Peyer's patch (tissue), 4 donors: Measurements from ENCODE around the gene EIF4EBP3. TPM values are rescaled to one million over a fixed set of nuclear protein-coding genes. Genes with fewer than 3 reads are reported as not detected.

Source experiments
- DNase-seq, 3 donors: peaks; one replicate each; pipeline ENCODE4 v3.0.0-alpha.2; 2017 to 2019
- H3K27ac ChIP-seq, 4 donors: fragments of 200-600 bp; sonication (generic); one replicate each; pipeline ENCODE4 v1.5.1; 2016 to 2019
- H3K27me3 ChIP-seq, 2 donors: fragments of 200-600 bp; sonication (generic); one replicate each; pipeline ENCODE4 v1.5.1; 2019
- H3K36me3 ChIP-seq, 3 donors: fragments of 200-600 bp; sonication (generic); one replicate each; pipeline ENCODE4 v1.5.1; 2016 to 2019
- H3K4me1 ChIP-seq, 4 donors: fragments of 200-600 bp; sonication (generic); one replicate each; pipeline ENCODE4 v1.5.1; 2016 to 2019
- H3K4me3 ChIP-seq, 4 donors: fragments of 200-600 bp; sonication (generic); 1 replicate in 3 of 4; 2 replicates in 1 of 4; pipeline ENCODE4 v1.5.1; 2016 to 2019; ENCODE audit warnings: mild to moderate bottlenecking in 1 of 4
- H3K9me3 ChIP-seq, 4 donors: fragments of 200-600 bp; sonication (generic); one replicate each; pipeline ENCODE4 v1.5.1; 2016 to 2019; ENCODE audit warnings: mild to moderate bottlenecking in 1 of 4
- CTCF ChIP-seq, 6 experiments: fragments of 450-650 bp in 4 of 6; fragments of 200-600 bp in 2 of 6; sonication (generic) in 1 of 6; IDR thresholded peaks; one replicate each; pipeline ENCODE4 v1.5.1; 2017 to 2019; ENCODE audit warnings: antibody characterized with exemption in 6 of 6, mild to moderate bottlenecking in 3 of 6, moderate library complexity in 1 of 6
- POLR2A ChIP-seq, 2 donors: fragments of 450-650 bp; IDR thresholded peaks; one replicate each; pipeline ENCODE4 v1.5.1; 2017; ENCODE audit warnings: antibody characterized with exemption in 2 of 2, mild to moderate bottlenecking in 2 of 2, moderate library complexity in 2 of 2
- total RNA-seq, 4 donors: library from RNA; depleted of rRNA; stranded (reverse); fragments of >200 nt; gene quantifications; one replicate each; pipeline ENCODE4 v1.1.0, GENCODE V29; 2016

Gene EIF4EBP3
- total RNA-seq, 4 donors from 2014 or later = 32.4 to 46.1 (median 32.9) TPM; not detected in 1

- Histone ChIP-seq H3K4me3 (no peak overlapping the region), H3K36me3 (peaks cover 0 to 36% (median 0%) of the 10 kb centered on the region in 3 donors), H3K27ac (peak overlapping the region in 1 of 4 donors; percentile 11), H3K4me1 (peaks cover 0 to 32% (median 11%) of the 10 kb centered on the region in 4 donors), H3K9me3 (no peaks in the 10 kb centered on the region), H3K27me3 (no peaks in the 10 kb centered on the region)
- TF ChIP-seq CTCF (IDR thresholded peaks at IDR 0.05) (no peak), POLR2A (IDR thresholded peaks at IDR 0.05) (no peak)
- no peak for DNase-seq
Observed at GRCh38 chr5:140553657-140554056, 6.2 kb downstream of the EIF4EBP3 start.

DNA sequence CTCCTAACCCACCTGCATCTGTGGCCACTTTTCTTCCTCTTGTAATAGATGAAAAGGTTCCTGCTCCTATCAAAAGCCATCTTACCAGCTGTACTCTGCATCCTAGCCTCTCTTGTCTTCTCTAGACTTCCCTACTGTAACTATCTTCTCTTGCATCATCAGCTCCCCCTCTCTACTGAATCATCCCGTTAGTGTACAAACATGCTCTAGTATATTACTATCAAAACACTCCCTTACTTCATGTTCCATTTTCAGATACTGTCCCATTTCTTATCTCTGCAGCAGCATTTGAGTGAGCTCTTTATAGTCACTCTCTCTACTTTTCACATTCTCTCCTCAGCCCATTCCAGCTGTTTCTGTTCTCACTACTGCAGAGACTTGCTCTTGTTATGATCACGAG, 7.0 kb downstream of the EIF4EBP3 start:
- Histone ChIP-seq H3K36me3 (peaks cover 0 to 36% (median 0%) of the 10 kb centered on the region in 3 donors), H3K9me3 (no peaks in the 10 kb centered on the region), H3K4me1 (peaks cover 0 to 24% (median 7%) of the 10 kb centered on the region in 4 donors), H3K4me3 (no peak overlapping the region), H3K27me3 (no peaks in the 10 kb centered on the region), H3K27ac (no peak overlapping the region)
- peak in 1 of 3 donors; percentile 8 for DNase-seq
- no peak for TF ChIP-seq POLR2A (IDR thresholded peaks at IDR 0.05)

DNA sequence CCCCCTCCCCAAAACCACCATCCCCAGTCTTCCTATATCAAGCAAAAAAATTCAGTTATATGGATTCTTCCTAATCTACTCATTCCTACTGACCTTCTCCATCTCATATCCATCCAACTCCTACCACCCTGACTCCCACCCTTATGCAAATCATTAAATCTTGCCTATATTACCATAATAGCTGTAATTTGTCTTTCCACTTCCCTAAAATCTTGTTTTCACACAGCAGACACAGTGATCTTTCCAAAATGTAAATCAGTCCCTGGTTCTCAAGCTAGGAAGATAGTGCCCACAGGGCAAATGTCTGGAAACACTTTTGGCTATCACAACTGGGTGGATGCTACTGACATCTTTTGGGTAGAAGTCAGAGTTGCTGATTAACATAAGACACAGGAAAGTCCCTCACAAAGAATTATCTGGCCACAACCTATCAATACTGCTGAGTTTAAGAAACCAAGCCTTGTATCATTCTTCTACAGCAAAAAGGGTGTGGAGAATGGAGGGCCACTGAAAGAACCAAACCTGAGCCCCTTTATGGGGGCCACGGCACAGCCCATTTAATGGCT, 8.4 kb downstream of the EIF4EBP3 start:
- H3K9me3 ChIP-seq = no peaks in the 10 kb centered on the region
- H3K27me3 ChIP-seq = no peaks in the 10 kb centered on the region
- H3K27ac ChIP-seq = no peak overlapping the region
- H3K4me1 ChIP-seq = peaks cover 0 to 16% (median 6%) of the 10 kb centered on the region in 4 donors
- TF ChIP-seq POLR2A (IDR thresholded peaks at IDR 0.05) = no peak
- TF ChIP-seq CTCF (IDR thresholded peaks at IDR 0.05) = no peak
- no peak for DNase-seq
- peaks cover 0 to 29% (median 0%) of the 10 kb centered on the region in 3 donors for H3K36me3 ChIP-seq
- peak overlapping the region in 2 of 4 donors; percentile 84 to 96 for H3K4me3 ChIP-seq

- Histone ChIP-seq H3K36me3 (peaks cover 0 to 29% (median 0%) of the 10 kb centered on the region in 3 donors), H3K27me3 (no peaks in the 10 kb centered on the region), H3K4me1 (peaks cover 0 to 16% (median 6%) of the 10 kb centered on the region in 4 donors), H3K4me3 (peak overlapping the region; percentile 66 to 96 (median 80)), H3K9me3 (no peaks in the 10 kb centered on the region), H3K27ac (peak overlapping the region in 3 of 4 donors; percentile 84 to 92 (median 88))
- no peak for TF ChIP-seq POLR2A (IDR thresholded peaks at IDR 0.05)
- no peak for TF ChIP-seq CTCF (IDR thresholded peaks at IDR 0.05)
- DNase-seq = no peak
Observed at GRCh38 chr5:140556438-140556837, 9.0 kb downstream of the EIF4EBP3 start.

DNA sequence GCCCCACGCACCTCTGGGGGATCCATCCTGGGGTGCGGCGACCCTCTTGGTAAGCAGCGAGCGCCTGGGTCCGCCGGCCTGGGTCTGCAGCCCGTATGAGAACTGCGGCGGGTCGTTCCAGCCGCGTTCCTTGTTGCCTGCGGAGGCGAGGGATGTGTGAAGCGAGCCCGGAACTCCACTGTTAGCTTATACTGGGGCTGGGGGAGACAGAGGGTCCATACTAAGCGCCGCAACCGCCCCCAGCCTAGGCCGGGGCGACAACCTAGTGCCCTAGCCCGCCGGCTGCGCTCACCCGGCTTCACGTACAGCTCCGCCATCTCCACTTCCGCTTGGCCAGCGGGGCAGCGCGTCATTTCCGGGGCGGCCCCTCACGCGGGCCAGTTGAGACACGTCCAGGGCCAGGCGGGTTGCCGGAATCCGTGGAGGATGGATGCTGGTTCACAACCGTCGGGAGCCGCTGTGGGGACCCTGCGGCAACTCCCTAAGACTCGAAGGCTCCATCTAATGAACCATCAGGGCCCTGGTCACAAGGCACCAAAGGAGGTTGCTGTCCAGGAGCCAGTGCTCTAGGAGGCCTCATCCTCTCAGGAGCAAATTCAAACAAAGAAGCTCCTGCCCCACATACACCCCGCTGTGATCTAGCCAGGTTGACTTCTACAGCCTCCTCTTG, 9.8 kb downstream of the EIF4EBP3 start, which contains the start of gene SRA1:
SRA1 (minus strand) TSS at position 338 of the 670 bp plus-strand sequence; CDS start at position 317, 21 bp downstream.
- H3K36me3 ChIP-seq = peaks cover 0 to 24% (median 0%) of the 10 kb centered on the region in 3 donors
- H3K4me3 ChIP-seq = peak within 1 kb of the TSS; percentile 66 to 96 (median 80)
- H3K27me3 ChIP-seq = no peaks in the 10 kb centered on the region
- peak within 1 kb of the TSS; percentile 84 to 92 (median 90) for H3K27ac ChIP-seq
- H3K4me1 ChIP-seq = peaks cover 0 to 16% (median 6%) of the 10 kb centered on the region in 4 donors
- peak; percentile 92 to 97 (median 95) for DNase-seq
- TF ChIP-seq POLR2A (IDR thresholded peaks at IDR 0.05) (peak; percentile 87 to 95), CTCF (IDR thresholded peaks at IDR 0.05) (no peak)
- H3K9me3 ChIP-seq = no peaks in the 10 kb centered on the region

GRCh38 chr5:140557965-140558364, 10.5 kb downstream of the EIF4EBP3 start:
- TF ChIP-seq POLR2A (IDR thresholded peaks at IDR 0.05) (no peak), CTCF (IDR thresholded peaks at IDR 0.05) (no peak)
- peak in 1 of 3 donors; percentile 11 for DNase-seq
- peaks cover 0 to 22% (median 0%) of the 10 kb centered on the region in 3 donors for H3K36me3 ChIP-seq
- no peak overlapping the region for H3K4me3 ChIP-seq
- no peaks in the 10 kb centered on the region for H3K9me3 ChIP-seq
- no peaks in the 10 kb centered on the region for H3K27me3 ChIP-seq
- peak overlapping the region; percentile 84 to 92 (median 90) for H3K27ac ChIP-seq
- peaks cover 0 to 17% (median 6%) of the 10 kb centered on the region in 4 donors for H3K4me1 ChIP-seq
